ENCODE measurements around the gene YIPF5. TPM values are rescaled to one million over a fixed set of nuclear protein-coding genes. Genes with fewer than 3 reads are reported as not detected.

Gene YIPF5
- total RNA-seq, 2 donors from 2014 or later: 24.1 to 30.0 TPM

DNA sequence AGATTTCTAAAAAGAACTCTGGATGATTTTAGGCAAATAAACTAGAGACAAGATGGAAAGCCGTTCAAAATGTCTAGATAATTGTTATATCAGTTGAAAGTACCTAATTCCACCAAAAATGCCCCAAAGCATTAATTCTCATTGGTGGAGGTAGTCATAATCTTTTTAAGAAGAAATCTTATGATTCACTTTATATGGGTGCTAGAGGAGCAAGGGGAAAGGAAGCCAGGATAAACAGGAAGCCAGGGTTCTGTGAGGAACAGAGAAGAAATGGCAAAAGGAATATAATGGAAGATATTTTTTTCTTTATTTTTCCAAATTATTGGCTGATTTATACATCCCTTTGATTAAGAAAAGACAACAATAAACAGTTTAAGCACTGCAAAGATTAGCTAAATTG, 7.8 kb downstream of the YIPF5 start:
- no peak overlapping the region for H3K4me3 ChIP-seq
- TF ChIP-seq, protein P1, sequence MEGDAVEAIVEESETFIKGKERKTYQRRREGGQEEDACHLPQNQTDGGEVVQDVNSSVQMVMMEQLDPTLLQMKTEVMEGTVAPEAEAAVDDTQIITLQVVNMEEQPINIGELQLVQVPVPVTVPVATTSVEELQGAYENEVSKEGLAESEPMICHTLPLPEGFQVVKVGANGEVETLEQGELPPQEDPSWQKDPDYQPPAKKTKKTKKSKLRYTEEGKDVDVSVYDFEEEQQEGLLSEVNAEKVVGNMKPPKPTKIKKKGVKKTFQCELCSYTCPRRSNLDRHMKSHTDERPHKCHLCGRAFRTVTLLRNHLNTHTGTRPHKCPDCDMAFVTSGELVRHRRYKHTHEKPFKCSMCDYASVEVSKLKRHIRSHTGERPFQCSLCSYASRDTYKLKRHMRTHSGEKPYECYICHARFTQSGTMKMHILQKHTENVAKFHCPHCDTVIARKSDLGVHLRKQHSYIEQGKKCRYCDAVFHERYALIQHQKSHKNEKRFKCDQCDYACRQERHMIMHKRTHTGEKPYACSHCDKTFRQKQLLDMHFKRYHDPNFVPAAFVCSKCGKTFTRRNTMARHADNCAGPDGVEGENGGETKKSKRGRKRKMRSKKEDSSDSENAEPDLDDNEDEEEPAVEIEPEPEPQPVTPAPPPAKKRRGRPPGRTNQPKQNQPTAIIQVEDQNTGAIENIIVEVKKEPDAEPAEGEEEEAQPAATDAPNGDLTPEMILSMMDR (IDR thresholded peaks at IDR 0.05): no peak
- no peaks in the 10 kb centered on the region for H3K9me3 ChIP-seq
- no peaks in the 10 kb centered on the region for H3K4me1 ChIP-seq
- no peaks in the 10 kb centered on the region for H3K27me3 ChIP-seq
- H3K36me3 ChIP-seq: peaks cover 60% of the 10 kb centered on the region
- no peak overlapping the region for H3K27ac ChIP-seq
- DNase-seq (ENCODE audit: low spot score): no peak

DNA sequence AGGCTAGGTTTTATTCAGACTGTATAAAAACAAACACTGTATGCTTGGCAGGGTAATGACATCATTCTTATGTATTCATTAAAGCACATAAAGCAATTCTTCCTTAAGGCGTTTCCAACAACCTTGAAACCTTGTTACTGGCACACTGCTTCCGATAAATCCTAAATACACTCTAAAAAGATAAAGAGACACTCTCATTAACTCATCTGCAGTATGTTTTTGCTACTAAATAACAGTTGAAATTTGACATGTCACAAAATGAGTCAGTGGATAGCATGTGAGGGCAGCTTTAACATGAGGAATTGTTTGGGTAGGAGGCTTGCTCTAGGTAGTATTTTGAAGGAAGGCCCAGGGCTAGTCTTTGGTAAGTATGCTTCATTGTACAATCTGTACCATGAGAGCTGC, 13.7 kb downstream of the YIPF5 start:
- DNase-seq (ENCODE audit: low spot score): no peak
- H3K4me3 ChIP-seq: no peak overlapping the region
- no peaks in the 10 kb centered on the region for H3K27me3 ChIP-seq
- peaks cover 25% of the 10 kb centered on the region for H3K36me3 ChIP-seq
- H3K4me1 ChIP-seq: no peaks in the 10 kb centered on the region
- H3K9me3 ChIP-seq: no peaks in the 10 kb centered on the region
- TF ChIP-seq, protein P1 (IDR thresholded peaks at IDR 0.05): no peak
- no peak overlapping the region for H3K27ac ChIP-seq

DNA sequence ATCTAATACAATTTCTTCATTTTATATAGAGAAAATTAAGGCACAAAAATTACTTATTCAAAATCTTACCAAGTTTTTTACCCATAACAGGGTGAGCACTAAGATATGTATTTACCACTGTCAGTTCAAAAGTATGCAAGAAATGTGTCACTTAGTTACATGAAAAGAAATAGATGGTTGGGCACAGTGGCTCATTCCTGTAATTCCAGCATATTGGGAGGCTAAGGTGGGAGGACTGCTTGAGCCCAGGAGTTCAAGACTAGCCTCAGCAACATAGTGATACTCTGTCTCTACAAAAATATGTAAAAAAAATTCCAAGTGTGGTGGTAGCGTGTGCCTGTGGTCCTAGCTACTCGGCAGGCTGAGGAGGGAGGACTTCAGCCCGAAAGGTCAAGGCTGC, 19.4 kb downstream of the YIPF5 start:
- Histone ChIP-seq H3K4me3 (no peak overlapping the region), H3K9me3 (no peaks in the 10 kb centered on the region), H3K27me3 (no peaks in the 10 kb centered on the region), H3K36me3 (peaks cover 2% of the 10 kb centered on the region), H3K27ac (no peak overlapping the region), H3K4me1 (peaks cover 0 to under 1% of the 10 kb centered on the region in 2 donors)
- TF ChIP-seq, protein P1 (IDR thresholded peaks at IDR 0.05): no peak
- DNase-seq (ENCODE audit: low spot score): no peak

DNA sequence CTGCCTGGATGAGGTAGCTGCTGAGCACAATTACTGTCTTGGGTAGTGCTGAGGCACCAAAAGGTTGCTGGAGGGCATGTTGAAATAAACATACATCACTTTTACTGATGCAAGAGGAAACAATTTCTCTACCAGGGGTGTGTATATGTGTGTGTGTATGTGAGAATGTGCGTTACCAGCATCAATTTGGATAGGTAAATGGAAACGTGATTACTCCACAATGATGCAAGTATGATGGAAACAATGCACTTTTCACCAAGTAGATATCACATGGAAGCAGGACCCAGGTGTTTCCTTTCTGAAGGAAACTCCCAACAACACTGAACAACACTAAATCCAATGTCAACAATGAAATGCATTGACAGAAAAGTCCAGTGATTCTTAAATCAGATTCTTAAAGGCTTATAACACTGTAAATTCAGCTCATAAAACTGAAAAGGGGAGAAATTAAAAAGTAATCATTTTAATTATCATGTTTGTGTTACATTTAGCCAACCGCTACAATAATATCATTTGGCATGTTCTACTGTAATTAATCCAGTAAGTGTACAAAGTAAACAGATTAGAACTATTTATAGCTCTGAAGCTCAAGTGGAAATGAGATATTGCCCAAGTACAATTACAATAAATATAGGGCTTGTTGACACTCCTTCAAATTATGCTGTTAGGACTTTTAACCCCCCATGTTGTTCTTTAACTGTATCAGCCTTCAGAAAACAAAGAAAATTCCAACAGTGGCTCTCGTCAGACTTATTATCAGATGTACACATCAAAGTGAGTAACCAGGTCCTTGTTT, 25.3 kb downstream of the YIPF5 start:
- H3K4me1 ChIP-seq: peaks cover 0 to 8% of the 10 kb centered on the region in 2 donors
- no peaks in the 10 kb centered on the region for H3K27me3 ChIP-seq
- no peak overlapping the region for H3K4me3 ChIP-seq
- TF ChIP-seq, protein P1 (IDR thresholded peaks at IDR 0.05): no peak
- no peak overlapping the region for H3K27ac ChIP-seq
- no peaks in the 10 kb centered on the region for H3K9me3 ChIP-seq
- DNase-seq (ENCODE audit: low spot score): no peak
- H3K36me3 ChIP-seq: no peaks in the 10 kb centered on the region

DNA sequence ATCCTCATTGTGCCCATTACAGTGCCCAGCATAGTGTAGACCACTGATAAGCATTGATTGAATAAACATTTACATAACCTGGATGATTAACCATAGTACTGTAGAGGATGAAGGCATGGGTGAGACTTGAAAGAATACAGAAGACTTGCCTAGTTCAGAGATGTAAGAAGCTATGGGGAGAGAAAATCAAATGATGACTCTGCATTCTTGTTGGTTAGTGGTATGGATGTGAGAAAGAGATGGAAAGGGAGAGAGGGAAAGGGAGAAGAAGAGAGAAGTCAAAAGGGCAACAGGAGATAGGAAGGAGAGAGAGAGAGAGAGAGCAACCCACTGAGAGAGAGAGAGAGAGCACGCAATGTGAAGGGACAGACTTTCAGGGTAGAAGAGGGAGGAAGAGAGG, 26.8 kb downstream of the YIPF5 start:
- Histone ChIP-seq H3K4me3 (no peak overlapping the region), H3K27ac (no peak overlapping the region), H3K9me3 (no peaks in the 10 kb centered on the region), H3K27me3 (no peaks in the 10 kb centered on the region), H3K4me1 (peaks cover 0 to 14% of the 10 kb centered on the region in 2 donors), H3K36me3 (no peaks in the 10 kb centered on the region)
- no peak for DNase-seq (ENCODE audit: low spot score)
- TF ChIP-seq, protein P1 (IDR thresholded peaks at IDR 0.05): no peak

DNA sequence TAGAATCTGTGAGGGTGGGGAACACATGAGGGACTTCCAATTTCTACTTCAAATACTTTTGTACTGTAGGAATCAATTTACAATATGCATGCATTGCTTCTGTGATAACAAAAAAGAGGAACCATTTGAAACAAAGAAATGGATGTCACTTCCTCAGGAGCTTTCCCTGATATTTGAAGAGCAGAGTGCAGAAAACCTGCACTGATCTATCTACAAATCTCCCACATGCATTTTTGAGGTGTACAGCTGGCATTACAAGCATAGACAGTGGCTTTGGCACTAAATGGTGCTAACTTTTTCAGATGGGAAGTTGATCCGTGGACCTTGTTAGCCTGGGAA, 27.7 kb downstream of the YIPF5 start:
- no peak overlapping the region for H3K27ac ChIP-seq
- no peak for DNase-seq (ENCODE audit: low spot score)
- peaks cover 0 to 14% of the 10 kb centered on the region in 2 donors for H3K4me1 ChIP-seq
- TF ChIP-seq, protein P1 (IDR thresholded peaks at IDR 0.05): no peak
- H3K9me3 ChIP-seq: no peaks in the 10 kb centered on the region
- no peaks in the 10 kb centered on the region for H3K36me3 ChIP-seq
- no peak overlapping the region for H3K4me3 ChIP-seq
- no peaks in the 10 kb centered on the region for H3K27me3 ChIP-seq
